ACHN (cell line): ENCODE measurements around the gene SRGAP2C.
"Not testable (repeated sequence)": the region's sequence is repeated elsewhere in the genome, so short reads cannot be mapped to it uniquely, and the experiment has no call there.

Experiments
- DNase-seq: peaks from one replicate; pipeline ENCODE4 v3.0.0-alpha.2; 2015
- in situ Hi-C: cut with HindIII; loops from 2 replicates; pipeline ENCODE4 v1.10.0; 2017; ENCODE audit warnings: low sequenced_read_pairs, low pct_ligation_motif_present, low pct_unique_long_range_greater_than_20kb

SRGAP2C gene

GRCh38 chr1:121299514-121300149 is 114.9 kb downstream of the SRGAP2C start:
- DNase-seq, in situ Hi-C loops: not testable (repeated sequence)

GRCh38 chr1:121301876-121302275 is 117.1 kb downstream of the SRGAP2C start:
- DNase-seq, in situ Hi-C loops: not testable (repeated sequence)

GRCh38 chr1:121307759-121308158 is 123.0 kb downstream of the SRGAP2C start:
- DNase-seq, in situ Hi-C loops: not testable (repeated sequence)

- in situ Hi-C loops, DNase-seq: not testable (repeated sequence)
Observed at GRCh38 chr1:121315509-121315908, 130.7 kb downstream of the SRGAP2C start.

- DNase-seq, in situ Hi-C loops: not testable (repeated sequence)
Observed at GRCh38 chr1:121316081-121316480, 131.3 kb downstream of the SRGAP2C start.

GRCh38 chr1:121317491-121318468 is 133.0 kb downstream of the SRGAP2C start:
- in situ Hi-C loops, DNase-seq: not testable (repeated sequence)

GRCh38 chr1:121318687-121319086 is 133.9 kb downstream of the SRGAP2C start:
- in situ Hi-C loops, DNase-seq: not testable (repeated sequence)

GRCh38 chr1:121321660-121322059 is 136.9 kb downstream of the SRGAP2C start:
- DNase-seq, in situ Hi-C loops: not testable (repeated sequence)

GRCh38 chr1:121324726-121325125 is 140.0 kb downstream of the SRGAP2C start:
- in situ Hi-C loops, DNase-seq: not testable (repeated sequence)

GRCh38 chr1:121332141-121332540 is 147.4 kb downstream of the SRGAP2C start:
- in situ Hi-C loops, DNase-seq: not testable (repeated sequence)

GRCh38 chr1:121332599-121333562 is 148.1 kb downstream of the SRGAP2C start:
- DNase-seq, in situ Hi-C loops: not testable (repeated sequence)

- in situ Hi-C loops, DNase-seq: not testable (repeated sequence)
Observed at GRCh38 chr1:121337958-121338357, 153.2 kb downstream of the SRGAP2C start.

GRCh38 chr1:121339611-121340010 is 154.8 kb downstream of the SRGAP2C start:
- DNase-seq, in situ Hi-C loops: not testable (repeated sequence)

- DNase-seq, in situ Hi-C loops: not testable (repeated sequence)
Observed at GRCh38 chr1:121343311-121343906, 158.6 kb downstream of the SRGAP2C start.

GRCh38 chr1:121344355-121344754 is 159.6 kb downstream of the SRGAP2C start:
- in situ Hi-C loops, DNase-seq: not testable (repeated sequence)

GRCh38 chr1:121346654-121347053 is 161.9 kb downstream of the SRGAP2C start:
- in situ Hi-C loops, DNase-seq: not testable (repeated sequence)

GRCh38 chr1:121347476-121347875 is 162.7 kb downstream of the SRGAP2C start:
- in situ Hi-C loops, DNase-seq: not testable (repeated sequence)

GRCh38 chr1:121348115-121348514 is 163.3 kb downstream of the SRGAP2C start:
- in situ Hi-C loops, DNase-seq: not testable (repeated sequence)
